Kidney epithelial cell (primary cell): ENCODE data around the gene CCDC63. TPM values are rescaled to one million over a fixed set of nuclear protein-coding genes. Genes with fewer than 3 reads are reported as not detected.

ENCODE experiments used
- DNase-seq: peaks from one replicate; pipeline ENCODE4 v3.0.0-alpha.2; 2010; ENCODE audit warnings: low read depth
- H3K27me3 ChIP-seq: 2 replicates; pipeline ENCODE4 v1.6.0; 2011; ENCODE audit warnings: low read length; ENCODE audit not compliant: control insufficient read depth, insufficient read depth
- H3K36me3 ChIP-seq: 2 replicates; pipeline ENCODE4 v1.5.1; 2011; ENCODE audit warnings: low read length; ENCODE audit not compliant: control insufficient read depth, insufficient read depth
- H3K4me3 ChIP-seq: 2 replicates; pipeline ENCODE4 v1.5.1; 2011; ENCODE audit warnings: low read depth, mild to moderate bottlenecking, control low read depth, low read length
- total RNA-seq: library from RNA; depleted of rRNA; stranded (reverse); fragments of >200 nt; gene quantifications from 2 replicates; pipeline ENCODE4 v1.2.3, GENCODE V29; 2015
- TF ChIP-seq, protein P1 (sequence below): IDR thresholded peaks from 2 replicates; pipeline ENCODE4 v1.5.1; 2011; ENCODE audit warnings: mild to moderate bottlenecking, moderate library complexity, low read length, control low read depth, inconsistent platforms; ENCODE audit not compliant: insufficient read depth, poor library complexity, severe bottlenecking

CCDC63 gene
- total RNA-seq, 1 donor from 2014 or later: not detected

DNA sequence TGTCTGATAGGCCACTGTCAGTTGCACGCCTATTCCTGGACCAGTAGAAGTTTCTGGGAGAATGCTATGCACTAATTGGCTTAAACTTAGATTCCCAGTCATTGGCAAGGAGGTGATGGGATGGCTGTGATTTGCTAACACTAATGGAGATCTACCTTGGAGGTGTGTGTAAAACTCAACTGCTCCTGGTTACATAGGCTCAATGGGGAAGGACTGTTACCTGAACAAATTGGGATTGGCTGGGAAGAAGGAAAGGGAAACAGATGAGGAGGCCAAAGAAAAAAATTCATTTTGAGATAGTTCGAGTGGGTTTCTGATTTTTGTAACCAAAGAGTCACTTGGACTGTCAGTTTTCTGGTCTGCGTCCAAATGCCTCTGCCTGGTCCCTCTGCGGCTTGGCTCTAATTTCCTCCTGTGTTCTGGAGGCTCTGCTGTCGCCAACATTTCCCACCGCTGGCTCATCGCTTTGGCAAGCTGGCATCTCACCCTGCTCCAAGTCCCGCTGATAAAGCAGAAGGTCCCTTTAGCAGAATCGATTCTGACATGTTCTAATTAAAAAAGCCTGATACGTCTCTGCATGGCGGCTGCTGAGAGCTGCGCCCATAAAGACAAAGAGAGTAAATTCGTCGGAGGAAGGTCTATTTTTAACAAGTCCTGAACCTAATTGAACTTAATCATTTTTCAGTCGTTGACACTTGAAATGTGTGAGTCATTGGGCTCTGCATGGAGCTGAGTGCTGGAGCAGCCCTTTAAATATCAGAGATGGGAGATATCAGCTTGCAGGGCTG, 2.0 kb upstream of the CCDC63 start:
- H3K36me3 ChIP-seq: no peaks in the 10 kb centered on the region
- TF ChIP-seq, protein P1, sequence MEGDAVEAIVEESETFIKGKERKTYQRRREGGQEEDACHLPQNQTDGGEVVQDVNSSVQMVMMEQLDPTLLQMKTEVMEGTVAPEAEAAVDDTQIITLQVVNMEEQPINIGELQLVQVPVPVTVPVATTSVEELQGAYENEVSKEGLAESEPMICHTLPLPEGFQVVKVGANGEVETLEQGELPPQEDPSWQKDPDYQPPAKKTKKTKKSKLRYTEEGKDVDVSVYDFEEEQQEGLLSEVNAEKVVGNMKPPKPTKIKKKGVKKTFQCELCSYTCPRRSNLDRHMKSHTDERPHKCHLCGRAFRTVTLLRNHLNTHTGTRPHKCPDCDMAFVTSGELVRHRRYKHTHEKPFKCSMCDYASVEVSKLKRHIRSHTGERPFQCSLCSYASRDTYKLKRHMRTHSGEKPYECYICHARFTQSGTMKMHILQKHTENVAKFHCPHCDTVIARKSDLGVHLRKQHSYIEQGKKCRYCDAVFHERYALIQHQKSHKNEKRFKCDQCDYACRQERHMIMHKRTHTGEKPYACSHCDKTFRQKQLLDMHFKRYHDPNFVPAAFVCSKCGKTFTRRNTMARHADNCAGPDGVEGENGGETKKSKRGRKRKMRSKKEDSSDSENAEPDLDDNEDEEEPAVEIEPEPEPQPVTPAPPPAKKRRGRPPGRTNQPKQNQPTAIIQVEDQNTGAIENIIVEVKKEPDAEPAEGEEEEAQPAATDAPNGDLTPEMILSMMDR: no peak
- no peak overlapping the region for H3K4me3 ChIP-seq
- H3K27me3 ChIP-seq: peaks cover 12% of the 10 kb centered on the region
- DNase-seq: no peak

DNA sequence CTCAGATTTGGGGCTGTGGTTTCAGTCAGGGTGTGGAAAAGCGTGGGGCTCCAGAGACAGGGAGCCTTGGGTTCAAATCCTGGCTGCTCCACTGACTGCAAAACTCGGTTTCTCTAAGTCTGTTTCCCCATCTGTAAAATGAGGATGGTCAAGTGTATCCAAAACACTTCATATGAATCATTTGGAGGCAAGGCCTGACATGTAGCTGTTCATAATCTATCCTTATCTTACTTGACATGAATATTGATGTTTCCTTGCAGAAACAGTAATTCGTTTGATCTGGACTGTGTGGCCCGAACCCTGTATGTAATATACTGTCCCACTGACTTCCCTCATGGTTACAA, 1.5 kb upstream of the CCDC63 start:
- DNase-seq: no peak
- H3K27me3 ChIP-seq: peaks cover 15% of the 10 kb centered on the region
- H3K4me3 ChIP-seq: no peak overlapping the region
- TF ChIP-seq, protein P1: no peak
- H3K36me3 ChIP-seq: no peaks in the 10 kb centered on the region

DNA sequence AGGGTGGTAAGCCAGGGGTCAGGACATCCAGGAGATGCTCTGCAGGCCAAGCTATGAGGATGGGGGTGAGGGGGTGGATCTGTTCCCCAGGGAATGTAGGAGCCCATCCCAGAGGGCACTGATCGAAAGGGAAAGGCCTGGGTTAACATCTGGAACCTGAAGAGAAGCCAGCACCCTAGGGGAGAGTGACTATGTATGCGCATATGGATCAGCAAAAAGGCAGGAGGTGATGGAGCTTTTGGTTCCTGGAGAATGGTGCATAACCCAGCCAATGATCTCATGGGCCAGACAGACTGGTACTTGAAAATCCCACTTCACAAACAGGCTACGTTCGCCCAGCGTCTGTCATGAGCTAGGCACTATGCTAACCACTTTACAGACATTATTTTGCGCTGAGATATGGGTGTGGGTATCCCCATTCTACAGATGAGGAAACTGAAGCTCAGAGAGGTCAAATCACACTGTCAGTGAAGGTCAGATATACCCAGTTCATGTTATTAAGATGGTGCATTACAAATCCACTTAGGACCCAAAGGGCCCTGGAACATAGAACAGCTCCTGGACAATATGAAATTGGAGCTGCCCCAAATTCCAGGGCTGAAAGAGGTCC, 1.6 kb downstream of the CCDC63 start:
- no peaks in the 10 kb centered on the region for H3K36me3 ChIP-seq
- TF ChIP-seq, protein P1: no peak
- no peak overlapping the region for H3K4me3 ChIP-seq
- peaks cover 15% of the 10 kb centered on the region for H3K27me3 ChIP-seq
- no peak for DNase-seq

DNA sequence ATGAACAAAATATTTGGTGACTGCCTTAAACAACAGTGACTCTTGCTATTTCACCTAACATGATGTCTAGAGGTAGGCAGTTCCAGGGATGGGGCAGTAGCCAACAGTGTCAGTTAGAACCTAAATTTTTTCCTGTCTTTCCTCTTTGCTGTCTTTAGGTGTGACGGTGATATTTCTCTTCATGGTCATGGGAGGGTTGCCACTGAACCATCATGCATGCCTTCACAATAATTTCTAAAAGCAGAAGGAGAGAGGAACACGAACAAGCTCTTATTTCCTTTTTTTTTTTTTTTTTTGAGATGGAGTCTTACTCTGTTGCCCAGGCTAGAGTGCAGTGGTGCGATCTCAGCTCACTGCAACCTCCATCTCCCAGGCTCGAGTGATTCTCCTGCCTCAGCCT, 2.4 kb downstream of the CCDC63 start:
- Histone ChIP-seq H3K36me3 (no peaks in the 10 kb centered on the region), H3K27me3 (peaks cover 15% of the 10 kb centered on the region), H3K4me3 (no peak overlapping the region)
- TF ChIP-seq, protein P1: no peak
- DNase-seq: no peak

DNA sequence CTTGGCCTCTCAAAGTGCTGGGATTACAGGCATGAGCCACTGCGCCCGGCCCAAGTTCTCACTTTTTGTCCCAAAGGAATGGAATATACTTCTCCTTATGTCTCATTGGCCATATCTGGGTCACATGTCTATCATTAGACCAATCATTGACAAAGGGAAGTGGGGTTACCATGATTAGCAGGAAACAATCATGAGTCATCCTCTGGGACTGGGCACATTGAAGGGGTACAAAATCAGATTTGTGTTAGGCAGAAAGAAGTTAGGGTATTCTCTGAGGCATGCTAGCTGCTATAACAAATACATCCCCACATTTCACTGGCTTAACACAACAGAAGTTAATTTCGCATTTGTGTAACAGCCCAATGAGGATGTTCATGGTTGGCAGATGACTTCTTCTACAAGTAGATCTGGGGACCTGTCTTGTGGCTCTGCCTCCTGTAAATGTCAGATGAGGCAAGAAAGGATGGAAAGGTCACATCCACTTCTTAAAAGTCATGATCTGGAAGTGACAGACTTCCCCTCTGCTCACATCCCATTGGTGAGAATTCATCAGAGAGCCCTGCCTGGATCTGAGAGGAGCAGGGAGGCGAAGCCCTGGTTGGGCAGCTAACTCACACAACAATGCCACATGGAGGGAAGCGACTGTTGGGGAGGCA, 3.1 kb downstream of the CCDC63 start:
- H3K4me3 ChIP-seq: no peak overlapping the region
- DNase-seq: no peak
- TF ChIP-seq, protein P1: no peak
- H3K36me3 ChIP-seq: no peaks in the 10 kb centered on the region
- H3K27me3 ChIP-seq: peaks cover 15% of the 10 kb centered on the region
